Measurements from ENCODE around the gene PMPCA. TPM values are rescaled to one million over a fixed set of nuclear protein-coding genes. Genes with fewer than 3 reads are reported as not detected.

Gene PMPCA
- total and polyA plus RNA-seq, 2 donors (not counting 3 experiments of a cell fraction or from before 2014, with no cell fraction given), result 69.0 to 75.3 TPM

DNA sequence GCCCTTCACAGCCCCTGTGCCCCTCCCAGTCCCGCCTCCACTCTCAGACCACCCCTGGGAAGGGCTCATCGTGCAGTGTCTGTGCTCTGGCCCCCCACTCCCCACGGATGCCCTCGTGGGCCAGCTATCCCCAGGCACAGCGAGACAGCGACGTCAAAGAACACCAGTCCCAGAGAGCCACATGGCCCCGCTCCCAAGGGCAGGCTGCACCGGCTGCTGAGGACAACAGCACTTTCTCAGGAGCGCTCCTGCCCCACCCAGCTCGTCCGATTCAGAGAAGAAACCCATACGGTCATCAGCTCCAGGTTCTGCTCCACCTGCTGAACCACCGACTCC is 5.7 kb upstream of the PMPCA start:
- dilution Hi-C loops (cut with MboI; ENCODE audit: extremely low pct_ligation_motif_present, low sequenced_read_pairs) (no loop called here), intact Hi-C loops (cut with micrococcal nuclease) (no loop called here)
- DNase-seq (ENCODE audit: low read depth, low spot score), result no peak
- H3K27me3 ChIP-seq (ENCODE audit: control insufficient read depth in 2 of 2, insufficient read depth in 2 of 2, low read length in 2 of 2), result no peaks in the 10 kb centered on the region
- POLR2A ChIA-PET, result no interaction called here
- no peak overlapping the region for H3K4me2 ChIP-seq (ENCODE audit: insufficient read depth, low read length)
- CTCF ChIA-PET, result no interaction called here
- no peaks in the 10 kb centered on the region for H3K9me3 ChIP-seq (replicated peaks; ENCODE audit: control insufficient read depth, insufficient read depth, low read length)
- no peak for FAIRE-seq
- H3K4me3 ChIP-seq (replicated peaks in 1 of 3; ENCODE audit: insufficient read depth in 1 of 3, low read depth in 1 of 3, low read length in 3 of 3), result no peak overlapping the region
- H3K79me2 ChIP-seq (ENCODE audit: control insufficient read depth, insufficient read depth, low read length), result peaks cover 14% of the 10 kb centered on the region
- no peaks in the 10 kb centered on the region for H3K9me1 ChIP-seq (replicated peaks; ENCODE audit: control insufficient read depth, extremely low read depth, insufficient read depth, low read length)
- H4K20me1 ChIP-seq (replicated peaks; ENCODE audit: control insufficient read depth, extremely low read depth, insufficient read depth, low read length), result no peaks in the 10 kb centered on the region
- H3K27ac ChIP-seq (ENCODE audit: insufficient read depth, low read depth, low read length), result no peak overlapping the region
- peaks cover 13% of the 10 kb centered on the region for H3K4me1 ChIP-seq (ENCODE audit: control insufficient read depth, extremely low read depth, insufficient read depth, low read length)
- BruUV-seq (replicated peaks), result no TSS peak
- peaks cover 0 to 19% of the 10 kb centered on the region in 2 experiments for H3K36me3 ChIP-seq (ENCODE audit: control insufficient read depth in 2 of 2, extremely low read depth in 1 of 2, insufficient read depth in 2 of 2, low read length in 2 of 2)
- no peak for TF ChIP-seq GATA2 (IDR thresholded peaks at IDR 0.05; ENCODE audit: insufficient read depth, insufficient read length, low read depth, low read length)
- no peak for TF ChIP-seq FOS (IDR thresholded peaks at IDR 0.05; ENCODE audit: borderline replicate concordance, insufficient read depth, low read length)
- TF ChIP-seq, protein P1, sequence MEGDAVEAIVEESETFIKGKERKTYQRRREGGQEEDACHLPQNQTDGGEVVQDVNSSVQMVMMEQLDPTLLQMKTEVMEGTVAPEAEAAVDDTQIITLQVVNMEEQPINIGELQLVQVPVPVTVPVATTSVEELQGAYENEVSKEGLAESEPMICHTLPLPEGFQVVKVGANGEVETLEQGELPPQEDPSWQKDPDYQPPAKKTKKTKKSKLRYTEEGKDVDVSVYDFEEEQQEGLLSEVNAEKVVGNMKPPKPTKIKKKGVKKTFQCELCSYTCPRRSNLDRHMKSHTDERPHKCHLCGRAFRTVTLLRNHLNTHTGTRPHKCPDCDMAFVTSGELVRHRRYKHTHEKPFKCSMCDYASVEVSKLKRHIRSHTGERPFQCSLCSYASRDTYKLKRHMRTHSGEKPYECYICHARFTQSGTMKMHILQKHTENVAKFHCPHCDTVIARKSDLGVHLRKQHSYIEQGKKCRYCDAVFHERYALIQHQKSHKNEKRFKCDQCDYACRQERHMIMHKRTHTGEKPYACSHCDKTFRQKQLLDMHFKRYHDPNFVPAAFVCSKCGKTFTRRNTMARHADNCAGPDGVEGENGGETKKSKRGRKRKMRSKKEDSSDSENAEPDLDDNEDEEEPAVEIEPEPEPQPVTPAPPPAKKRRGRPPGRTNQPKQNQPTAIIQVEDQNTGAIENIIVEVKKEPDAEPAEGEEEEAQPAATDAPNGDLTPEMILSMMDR (IDR thresholded peaks at IDR 0.05; ENCODE audit: extremely low read depth in 1 of 2, insufficient read depth in 1 of 2, low read depth in 1 of 2, low read length in 2 of 2), result no peak
- no peak for TF ChIP-seq JUN (IDR thresholded peaks at IDR 0.05; ENCODE audit: borderline replicate concordance, insufficient read depth, insufficient read length, low read depth)
- no peak for TF ChIP-seq POLR2A (IDR thresholded peaks at IDR 0.05; ENCODE audit: low read depth, low read length)
- TF ChIP-seq, protein P2, sequence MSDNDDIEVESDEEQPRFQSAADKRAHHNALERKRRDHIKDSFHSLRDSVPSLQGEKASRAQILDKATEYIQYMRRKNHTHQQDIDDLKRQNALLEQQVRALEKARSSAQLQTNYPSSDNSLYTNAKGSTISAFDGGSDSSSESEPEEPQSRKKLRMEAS (IDR thresholded peaks at IDR 0.05; ENCODE audit: insufficient read depth, insufficient read length), result no peak
- no peak for TF ChIP-seq MYC (IDR thresholded peaks at IDR 0.05; ENCODE audit: low read depth, low read length)
- no peak for TF ChIP-seq POLR2AphosphoS5 (IDR thresholded peaks at IDR 0.05; ENCODE audit: insufficient read depth, low read depth, low read length)
- no peak for TF ChIP-seq EZH2 (IDR thresholded peaks at IDR 0.05; ENCODE audit: borderline replicate concordance, low read depth, low read length, severe bottlenecking)
- no peak overlapping the region for H3K9ac ChIP-seq (replicated peaks; ENCODE audit: extremely low read depth, insufficient read depth, low read length)
- H2AFZ ChIP-seq (ENCODE audit: low read depth, low read length), result no peak overlapping the region

All from endothelial cell of umbilical vein (primary cell).